Activated CD8-positive, alpha-beta memory T cell treated with anti-CD3 and anti-CD28 coated beads, Interleukin-2, amount 50 U/mL, for 1 hour (primary cell): ENCODE data around the gene PLEK2.
"Not testable (repeated sequence)": the region's sequence is repeated elsewhere in the genome, so short reads cannot be mapped to it uniquely, and the experiment has no call there.

ENCODE experiments used
- DNase-seq: peaks from one replicate; pipeline ENCODE4 v3.0.0-alpha.2; 2020; ENCODE audit errors: extremely low read depth

The PLEK2 gene

DNA sequence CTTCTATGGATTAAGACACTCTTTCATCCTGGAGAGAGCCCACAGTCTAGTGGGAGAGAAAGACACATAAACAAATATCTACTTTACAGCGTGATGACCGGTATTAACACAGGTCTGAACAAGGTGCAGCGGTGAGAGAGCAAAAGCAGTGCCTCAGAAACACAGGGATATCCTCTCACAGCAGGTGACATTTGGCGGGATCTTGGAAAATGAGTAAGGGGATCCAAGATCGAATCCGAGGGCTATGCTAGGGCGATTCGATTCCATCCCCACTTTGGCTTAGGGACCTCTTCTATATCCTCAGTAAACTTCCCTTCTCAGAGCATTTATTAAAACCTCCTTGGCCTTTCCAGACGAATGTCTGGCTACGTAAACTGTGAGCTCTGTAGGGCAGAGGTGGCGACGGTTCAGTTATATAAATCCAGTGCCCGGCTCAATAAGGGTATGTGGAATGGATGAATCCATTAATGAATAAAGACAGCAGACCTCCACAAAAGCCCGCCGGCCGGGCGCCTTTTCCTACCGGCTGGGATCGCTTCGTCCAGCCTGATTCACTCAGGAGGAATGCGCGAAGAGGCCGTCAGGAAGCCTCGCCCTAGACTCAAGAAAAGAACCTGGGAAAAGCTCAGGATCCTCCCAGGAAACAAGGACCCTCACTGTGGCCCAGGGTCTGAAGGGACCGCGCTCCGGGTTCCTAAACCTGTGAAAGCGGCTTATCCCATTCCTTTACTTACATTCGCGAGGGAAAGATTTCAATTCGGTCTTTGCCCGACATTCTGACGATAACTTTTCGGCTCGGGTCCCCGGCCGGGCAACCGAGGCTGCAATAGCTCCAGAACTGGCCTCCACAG is 52.8 kb downstream of the PLEK2 start:
- no peak for DNase-seq

DNA sequence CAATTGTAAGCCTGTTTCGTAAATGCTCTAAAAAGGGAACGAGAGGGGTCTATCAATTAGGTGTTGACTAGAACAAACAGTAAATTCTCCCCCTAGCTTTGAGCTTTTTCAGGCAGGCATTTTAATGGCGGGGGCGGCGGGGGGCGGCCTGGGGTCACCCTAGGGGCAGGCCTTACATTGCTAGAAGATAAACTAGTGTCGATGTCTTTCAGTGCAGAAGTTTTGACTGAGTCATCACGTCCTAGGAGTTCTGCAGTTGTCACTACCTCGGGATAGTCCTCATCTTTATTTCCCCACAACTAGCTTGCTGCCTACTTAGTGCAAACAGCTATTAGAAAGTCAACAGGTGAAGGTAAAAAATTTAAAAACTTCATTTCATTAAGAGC is 54.0 kb downstream of the PLEK2 start:
- DNase-seq, result no peak

DNA sequence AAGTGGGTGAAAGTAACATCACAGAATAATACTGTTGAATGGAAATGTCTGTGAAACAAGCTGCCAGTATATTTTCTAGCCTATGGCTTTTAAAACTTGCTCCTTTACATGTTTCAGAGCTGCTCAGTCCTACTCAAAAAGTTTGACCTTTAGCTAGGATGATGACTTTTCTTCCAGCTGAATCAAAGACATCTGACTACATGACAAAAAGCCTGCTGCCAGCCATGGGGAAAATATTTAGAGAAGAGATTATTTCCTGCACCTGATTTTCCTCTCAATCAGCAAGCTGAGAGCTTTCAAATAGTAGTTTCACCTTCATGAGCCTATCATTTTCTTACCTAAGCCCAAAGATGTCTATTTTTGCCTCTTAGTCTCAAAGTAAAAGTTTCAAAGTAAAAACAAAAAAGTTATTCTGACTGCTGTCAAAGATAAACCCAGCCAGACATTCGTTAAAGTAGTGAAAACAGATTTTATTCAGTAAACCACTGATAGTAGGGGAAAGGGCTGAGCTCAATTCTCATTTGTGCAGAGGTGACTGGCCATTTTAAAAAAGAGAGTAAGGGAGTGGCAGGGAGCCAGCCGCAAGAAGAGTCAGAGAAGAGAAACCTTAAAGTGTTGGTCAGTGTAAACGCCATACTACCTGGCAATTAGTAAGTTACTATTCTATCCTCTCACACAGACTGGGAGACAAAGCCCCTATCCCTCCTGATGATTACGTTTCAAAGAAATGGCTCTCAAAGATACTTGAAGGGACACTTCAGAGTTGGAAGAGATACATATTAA is 54.6 kb downstream of the PLEK2 start:
- no peak for DNase-seq

DNA sequence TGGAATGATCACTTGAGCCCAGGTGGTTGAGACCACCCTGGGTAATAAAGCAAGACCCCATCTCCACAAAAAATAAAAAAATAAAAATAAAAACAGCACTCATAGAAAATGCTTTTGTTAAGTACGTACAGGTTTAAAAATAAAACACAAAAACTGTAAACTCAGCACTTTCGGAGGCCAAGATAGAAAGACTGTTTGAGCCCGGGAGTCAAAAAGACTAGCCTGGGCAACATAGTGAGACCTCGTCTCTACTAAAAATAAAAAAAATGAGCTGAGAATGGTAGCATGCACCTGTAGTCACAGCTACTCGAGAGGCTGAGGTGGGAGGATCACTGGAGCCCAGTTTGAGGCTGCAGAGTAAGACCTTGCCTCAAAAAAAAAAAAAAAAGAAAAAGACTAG is 59.9 kb downstream of the PLEK2 start:
- DNase-seq, result no peak

DNA sequence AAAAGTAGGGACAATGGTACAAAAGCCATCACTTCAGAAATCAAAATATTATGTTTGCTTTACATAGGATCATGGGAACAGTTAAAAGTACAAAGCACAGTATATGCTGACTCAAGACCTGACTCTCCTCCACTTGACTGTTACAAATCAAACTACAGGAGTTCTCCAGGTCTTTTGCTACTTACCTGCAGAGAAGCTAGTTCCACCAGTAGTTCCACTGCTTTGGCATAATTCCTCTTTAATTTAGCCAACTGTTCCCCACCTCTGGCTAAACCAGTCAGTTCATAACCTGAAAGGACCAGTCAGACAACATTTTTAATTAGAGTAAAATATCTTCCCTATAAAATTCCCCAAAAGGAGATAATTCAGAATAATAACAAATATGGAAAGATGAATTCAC is 66.4 kb downstream of the PLEK2 start:
- DNase-seq, result no peak

DNA sequence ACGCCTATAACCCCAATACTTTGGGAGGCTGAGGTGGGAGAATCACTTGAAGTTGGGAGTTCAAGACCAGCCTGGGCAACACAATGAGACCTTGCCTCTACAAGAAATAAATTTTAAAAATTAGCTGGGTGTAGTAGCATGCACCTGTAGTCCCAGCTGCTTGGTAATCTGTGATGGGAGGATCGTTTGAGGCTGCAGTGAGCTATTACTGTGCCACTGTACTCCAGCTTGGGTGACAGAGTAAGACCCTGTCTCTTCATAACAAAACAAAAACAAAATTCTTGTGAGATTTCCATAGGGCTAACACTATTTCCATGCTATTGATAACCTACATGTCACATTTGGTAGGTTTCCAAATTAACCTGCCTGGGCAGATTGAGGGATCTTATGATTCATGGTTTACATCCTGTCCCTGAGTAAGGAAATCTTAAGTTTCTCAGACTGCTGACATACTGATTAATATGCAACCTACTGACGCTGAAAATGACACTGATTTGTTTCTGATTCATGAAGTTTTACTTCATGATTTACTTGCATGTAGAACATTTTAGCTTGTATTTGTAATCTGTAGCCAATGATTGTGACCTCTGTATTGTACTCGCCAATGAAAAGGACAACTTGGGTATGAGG is 68.2 kb downstream of the PLEK2 start:
- DNase-seq, result no peak

DNA sequence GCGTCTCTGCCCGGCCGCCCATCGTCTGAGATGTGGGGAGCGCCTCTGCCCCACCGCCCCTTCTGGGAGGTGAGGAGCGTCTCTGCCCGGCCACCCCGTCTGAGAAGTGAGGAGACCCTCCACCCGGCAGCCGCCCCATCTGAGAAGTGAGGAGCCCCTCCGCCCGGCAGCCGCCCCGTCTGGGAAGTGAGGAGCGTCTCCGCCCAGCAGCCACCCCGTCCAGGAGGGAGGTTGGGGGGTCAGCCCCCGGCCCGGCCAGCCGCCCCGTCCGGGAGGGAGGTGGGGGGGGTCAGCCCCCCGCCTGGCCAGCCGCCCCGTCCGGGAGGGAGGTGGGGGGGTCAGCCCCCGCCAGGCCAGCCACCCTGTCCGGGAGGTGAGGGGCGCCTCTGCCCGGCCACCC is 70.7 kb downstream of the PLEK2 start:
- not testable (repeated sequence) for DNase-seq
